Mammary microvascular endothelial cell (primary cell): ENCODE data around the gene HCST. TPM values are rescaled to one million over a fixed set of nuclear protein-coding genes. Genes with fewer than 3 reads are reported as not detected.

Experiments
- total RNA-seq: library from RNA; depleted of rRNA; stranded (reverse); fragments of >200 nt; gene quantifications from 2 replicates; pipeline ENCODE4 v1.2.3, GENCODE V29; 2015

The HCST gene, protein sequence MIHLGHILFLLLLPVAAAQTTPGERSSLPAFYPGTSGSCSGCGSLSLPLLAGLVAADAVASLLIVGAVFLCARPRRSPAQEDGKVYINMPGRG
- total RNA-seq = not detected in 2 replicates

DNA sequence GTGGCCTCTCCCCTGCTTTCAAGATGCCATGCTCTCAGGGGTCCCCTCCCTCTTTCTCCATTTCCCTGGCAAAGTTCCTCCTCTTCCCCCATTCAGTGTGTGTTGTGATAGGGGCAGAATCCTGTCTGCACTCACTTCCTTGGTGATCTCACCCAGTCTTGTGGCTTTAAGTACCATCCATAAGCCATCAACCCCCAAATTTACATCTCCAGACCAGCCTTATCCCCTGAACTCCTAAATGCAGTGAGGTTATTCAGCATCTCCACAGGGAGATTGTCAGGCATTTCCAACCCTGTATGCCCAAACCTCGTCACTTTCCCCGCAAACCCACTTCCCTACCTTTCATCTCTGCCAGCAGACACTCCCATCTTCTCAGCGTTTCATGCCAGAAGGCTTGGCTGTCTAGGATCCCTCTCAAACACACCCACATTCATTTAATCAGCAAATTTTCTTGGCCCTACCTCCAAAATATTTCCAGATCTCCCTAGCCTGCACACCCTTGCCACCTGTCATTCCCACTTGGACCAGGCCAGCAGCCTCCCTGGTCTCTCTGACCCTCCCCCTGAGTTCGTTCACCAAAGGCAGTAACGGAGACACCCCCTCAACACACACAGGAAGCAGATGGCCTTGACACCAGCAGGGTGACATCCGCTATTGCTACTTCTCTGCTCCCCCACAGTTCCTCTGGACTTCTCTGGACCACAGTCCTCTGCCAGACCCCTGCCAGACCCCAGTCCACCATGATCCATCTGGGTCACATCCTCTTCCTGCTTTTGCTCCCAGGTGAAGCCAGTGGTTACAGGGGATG, at the start of gene HCST:
TSS of gene HCST (plus strand) at position 676 of the 808 bp plus-strand sequence. CDS start at position 741, 65 bp downstream.

DNA sequence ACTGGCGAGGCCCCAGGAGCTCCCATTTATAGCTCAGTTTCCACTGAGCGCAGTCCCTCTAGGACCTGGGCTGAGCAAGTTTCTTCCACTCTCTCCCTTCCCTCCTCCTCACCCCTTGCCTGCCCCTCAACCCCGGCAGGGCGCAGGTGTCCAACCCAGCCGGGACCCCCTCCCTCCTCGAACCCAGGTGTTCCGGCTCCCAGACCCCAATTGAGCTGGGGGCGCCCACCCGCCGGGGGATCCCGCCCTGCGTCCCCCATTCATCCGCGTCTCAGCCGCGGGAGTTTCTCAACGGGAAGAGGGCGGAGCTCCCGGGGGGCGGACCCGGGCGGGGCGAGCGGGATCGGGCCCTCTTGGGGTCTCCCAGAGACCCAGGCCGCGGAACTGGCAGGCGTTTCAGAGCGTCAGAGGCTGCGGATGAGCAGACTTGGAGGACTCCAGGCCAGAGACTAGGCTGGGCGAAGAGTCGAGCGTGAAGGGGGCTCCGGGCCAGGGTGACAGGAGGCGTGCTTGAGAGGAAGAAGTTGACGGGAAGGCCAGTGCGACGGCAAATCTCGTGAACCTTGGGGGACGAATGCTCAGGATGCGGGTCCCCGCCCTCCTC, 45.7 kb upstream of the HCST start, which contains the start of gene KIRREL2:
TSS of gene KIRREL2 (plus strand) at position 366 of the 604 bp plus-strand sequence. CDS start at position 575, 209 bp downstream.

DNA sequence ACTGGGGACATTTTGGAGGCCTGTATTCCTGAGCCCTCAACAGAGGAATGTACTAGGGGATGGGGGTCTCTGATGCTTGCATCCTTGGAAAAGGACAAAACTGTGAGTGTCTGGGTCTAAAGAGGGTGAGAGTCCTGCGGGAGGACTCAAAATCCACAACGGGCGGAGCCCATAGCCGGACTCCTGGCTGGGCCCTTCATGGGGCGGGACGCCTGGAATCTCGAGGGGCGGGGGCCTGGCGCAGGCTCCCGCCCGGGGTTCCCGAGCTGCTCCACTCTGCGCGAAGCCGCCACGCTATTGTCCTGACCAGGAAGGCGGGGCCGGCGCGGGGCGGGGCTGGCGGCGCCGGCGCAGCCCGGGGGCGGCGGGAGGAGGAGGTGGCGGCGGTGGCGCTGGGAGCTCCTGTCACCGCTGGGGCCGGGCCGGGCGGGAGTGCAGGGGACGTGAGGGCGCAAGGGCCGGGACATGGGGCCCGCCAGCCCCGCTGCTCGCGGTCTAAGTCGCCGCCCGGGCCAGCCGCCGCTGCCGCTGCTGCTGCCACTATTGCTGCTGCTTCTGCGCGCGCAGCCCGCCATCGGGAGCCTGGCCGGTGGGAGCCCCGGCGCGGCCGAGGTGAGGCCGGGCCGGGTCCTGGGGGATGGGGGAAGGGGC, 34.0 kb upstream of the HCST start, which contains the start of gene APLP1:
TSS of gene APLP1 (plus strand) at position 403 of the 651 bp plus-strand sequence. CDS start at position 466, 63 bp downstream.

DNA sequence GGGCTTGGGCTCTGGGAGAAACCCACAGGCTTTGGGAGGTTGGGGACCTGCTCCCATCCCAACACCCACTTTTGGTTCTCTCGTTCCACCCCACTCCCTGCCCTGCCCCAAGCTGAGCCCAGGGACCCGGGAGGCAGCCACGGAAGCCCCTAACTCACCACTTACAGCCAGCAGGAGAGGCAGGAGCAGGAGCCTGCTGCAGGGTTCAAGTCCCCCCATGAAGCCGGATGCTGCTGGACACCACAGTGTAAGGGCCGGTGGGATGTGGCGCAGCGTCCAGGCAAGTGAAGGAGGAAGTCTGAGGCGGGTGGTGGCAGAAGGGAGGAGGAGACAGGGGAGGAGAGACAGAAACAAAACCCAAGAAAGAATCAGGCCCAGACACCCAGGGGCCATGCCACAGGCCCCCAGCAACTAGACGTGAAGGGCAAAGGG, 5.7 kb downstream of the HCST start, which contains the start of gene TYROBP:
TSS of gene TYROBP (minus strand) at position 286 of the 432 bp plus-strand sequence. CDS start at position 219, 67 bp downstream.

DNA sequence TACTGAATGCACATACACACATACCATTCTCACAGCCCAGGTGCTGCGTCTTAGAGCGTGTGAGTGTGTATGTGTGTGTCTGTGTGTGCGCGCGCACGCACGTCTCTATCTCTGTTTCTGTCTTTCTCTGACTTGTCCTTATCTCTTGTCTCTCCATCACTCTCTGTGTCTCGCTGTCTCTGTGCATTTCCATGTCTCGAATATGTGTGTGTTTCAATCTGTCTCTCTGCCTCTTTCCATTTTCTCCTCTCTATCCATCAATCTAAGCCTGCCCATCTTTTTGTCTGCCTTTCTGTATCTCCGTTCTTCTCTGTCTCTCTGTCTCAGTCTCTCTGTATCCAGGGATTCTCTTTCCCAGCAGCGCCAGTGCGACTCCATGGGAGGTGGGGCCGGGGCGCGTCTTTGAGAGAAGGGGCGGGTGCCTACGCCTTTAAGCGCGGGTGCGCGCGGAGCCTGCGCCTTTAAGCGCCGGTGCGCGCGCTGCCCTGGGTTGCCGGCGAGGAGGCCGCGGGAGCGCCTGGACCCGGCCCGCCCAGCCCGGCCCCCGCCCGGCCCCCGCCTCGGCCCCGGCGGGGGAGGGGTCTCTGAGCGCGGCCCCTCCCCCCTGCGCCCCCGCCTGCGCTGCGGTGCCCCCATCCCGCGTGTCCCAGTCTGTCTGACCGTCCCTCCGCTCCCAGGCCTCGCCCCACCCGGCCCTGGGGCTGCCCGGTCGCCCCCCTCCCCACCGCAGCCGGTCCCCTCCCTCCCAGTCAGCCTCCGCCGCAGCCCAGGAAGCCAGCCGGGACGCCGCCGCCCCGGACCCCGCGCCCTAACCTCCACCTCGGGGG, 33.8 kb downstream of the HCST start, which contains the start of gene LRFN3:
TSS of gene LRFN3 (plus strand) at position 464 of the 827 bp plus-strand sequence. CDS start 3,052 bp downstream, outside the sequence.

Other genes with a start within 250 kb of the HCST start
- gene UPK1A, start 236.0 kb upstream of the HCST start, total RNA-seq = not detected in 2 replicates
- gene ZBTB32, start 198.0 kb upstream of the HCST start, total RNA-seq = not detected in 2 replicates
- gene KMT2B, start 184.5 kb upstream of the HCST start, total RNA-seq = 8.9 and 10.5 TPM in 2 replicates
- gene IGFLR1, start 160.1 kb upstream of the HCST start, total RNA-seq = 14.1 and 16.2 TPM in 2 replicates
- 2.1 and 2.7 TPM in 2 replicates for gene U2AF1L4, start 157.1 kb upstream of the HCST start, total RNA-seq
- 17.9 and 32.1 TPM in 2 replicates for gene PSENEN, start 156.9 kb upstream of the HCST start, total RNA-seq
- gene LIN37, start 154.0 kb upstream of the HCST start, total RNA-seq = 8.8 and 12.2 TPM in 2 replicates
- 0.25 TPM in 1 of 2 replicates, not detected in the other for gene HSPB6, start 145.5 kb upstream of the HCST start, total RNA-seq
- 9.4 and 13.3 TPM in 2 replicates for gene PROSER3, start 144.4 kb upstream of the HCST start, total RNA-seq
- 2.1 and 2.6 TPM in 2 replicates for gene ARHGAP33, start 127.0 kb upstream of the HCST start, total RNA-seq
- gene PRODH2, start 89.7 kb upstream of the HCST start, total RNA-seq = not detected in 2 replicates
- not detected in 2 replicates for gene NPHS1, start 50.0 kb upstream of the HCST start, total RNA-seq
- gene KIRREL2, start 45.6 kb upstream of the HCST start, total RNA-seq = not detected in 2 replicates
- 3.9 and 7.4 TPM in 2 replicates for gene APLP1, start 34.0 kb upstream of the HCST start, total RNA-seq
- 2.2 and 2.7 TPM in 2 replicates for gene NFKBID, start 2.0 kb upstream of the HCST start, total RNA-seq
- not detected in 2 replicates for gene TYROBP, start 5.8 kb downstream of the HCST start, total RNA-seq
- 4.5 and 5.2 TPM in 2 replicates for gene LRFN3, start 33.8 kb downstream of the HCST start, total RNA-seq
- 17.8 and 19.1 TPM in 2 replicates for gene SDHAF1, start 92.7 kb downstream of the HCST start, total RNA-seq
- not detected in 2 replicates for gene SYNE4, start 106.3 kb downstream of the HCST start, total RNA-seq
- 21.0 and 23.0 TPM in 2 replicates for gene ALKBH6, start 111.7 kb downstream of the HCST start, total RNA-seq
- gene CLIP3, start 130.3 kb downstream of the HCST start, total RNA-seq = 1.9 and 2.1 TPM in 2 replicates
- 5.8 and 6.0 TPM in 2 replicates for gene THAP8, start 151.8 kb downstream of the HCST start, total RNA-seq
- gene WDR62, start 152.4 kb downstream of the HCST start, total RNA-seq = 9.1 and 10.9 TPM in 2 replicates
- not detected in 2 replicates for gene OVOL3, start 208.6 kb downstream of the HCST start, total RNA-seq
- gene POLR2I, start 212.3 kb downstream of the HCST start, total RNA-seq = 46.2 and 58.1 TPM in 2 replicates
- 272 and 320 TPM in 2 replicates for gene TBCB, start 212.9 kb downstream of the HCST start, total RNA-seq
- 265 and 334 TPM in 2 replicates for gene CAPNS1, start 237.5 kb downstream of the HCST start, total RNA-seq
- gene COX7A1, start 249.9 kb downstream of the HCST start, total RNA-seq = 20.4 and 29.4 TPM in 2 replicates